ENCODE results near the gene INAFM2.

INAFM2 gene

GRCh38 chr15:40365624-40366456 is 42.3 kb downstream of the INAFM2 start:
- DNase-seq = no peak

- no peak for DNase-seq
Observed at GRCh38 chr15:40366457-40367370, 43.2 kb downstream of the INAFM2 start.

- DNase-seq = no peak
Observed at GRCh38 chr15:40367371-40367685, 43.8 kb downstream of the INAFM2 start.

GRCh38 chr15:40367686-40368611 is 44.5 kb downstream of the INAFM2 start:
- DNase-seq = peak; percentile 74

GRCh38 chr15:40368719-40369473 is 45.4 kb downstream of the INAFM2 start:
- DNase-seq = no peak

- DNase-seq = no peak
Observed at GRCh38 chr15:40369474-40369869, 46.0 kb downstream of the INAFM2 start.

- no peak for DNase-seq
Observed at GRCh38 chr15:40369971-40370370, 46.5 kb downstream of the INAFM2 start.

- no peak for DNase-seq
Observed at GRCh38 chr15:40372981-40373380, 49.5 kb downstream of the INAFM2 start.

All from activated T-cell treated with anti-CD3 and anti-CD28 coated beads for 4 hours (primary cell).